IMR-90 (cell line): ENCODE results near the gene KMT2C. TPM values are rescaled to one million over a fixed set of nuclear protein-coding genes. Genes with fewer than 3 reads are reported as not detected.

Experiments used
- ATAC-seq: fragments of 200-7000 bp; cut with Tn5 transposase; 2 replicates; pipeline ENCODE4 v1.9.1; 2020; ENCODE audit warnings: low read depth, mild to moderate bottlenecking, moderate library complexity
- BruUV-seq: library from RNA; stranded (reverse); fragments of 400-500 nt; replicated peaks from 2 replicates; lab custom pipeline; 2021; lab: Mats Ljungman, UMichigan
- CTCF ChIA-PET: fragments of 300-600 bp; formaldehyde crosslinking; extraction: SDS; loops from one replicate; lab custom pipeline; 2021; ENCODE audit warnings: antibody characterized with exemption; lab: Yijun Ruan, JAX
- POLR2A ChIA-PET: fragments of 300-600 bp; sonication (Branson Sonifier 250); formaldehyde crosslinking; loops from one replicate; lab custom pipeline; 2022; ENCODE audit warnings: antibody characterized with exemption; ENCODE audit not compliant: unreplicated experiment; lab: Charles Lee
- DNase-seq: peaks from one replicate; pipeline ENCODE4 v3.0.0; 2013
- H2AFZ ChIP-seq: replicated peaks from 2 replicates; pipeline ENCODE3; 2013; ENCODE audit warnings: low read length, mild to moderate bottlenecking; ENCODE audit not compliant: poor library complexity
- H2AK5ac ChIP-seq: 2 replicates; pipeline ENCODE4 v1.6.1; 2013; ENCODE audit warnings: low read depth, low read length, inconsistent platforms
- H2AK9ac ChIP-seq: replicated peaks from 2 replicates; pipeline ENCODE3; 2013; ENCODE audit warnings: mild to moderate bottlenecking, low read depth, low read length, moderate library complexity; ENCODE audit not compliant: poor library complexity
- H2BK120ac ChIP-seq: 2 replicates; pipeline ENCODE4 v1.6.1; 2013; ENCODE audit warnings: low read depth, low read length, inconsistent platforms
- H2BK15ac ChIP-seq: 3 replicates; pipeline ENCODE4 v1.6.1; 2013; ENCODE audit warnings: low read depth, low read length, inconsistent platforms
- H2BK20ac ChIP-seq: 2 replicates; pipeline ENCODE4 v1.6.1; 2013; ENCODE audit warnings: low read depth, mild to moderate bottlenecking, inconsistent platforms, low read length, moderate library complexity
- H2BK5ac ChIP-seq: 2 replicates; pipeline ENCODE4 v1.6.1; 2013; ENCODE audit warnings: mild to moderate bottlenecking, low read depth, low read length, inconsistent platforms; ENCODE audit not compliant: poor library complexity, severe bottlenecking
- H3K14ac ChIP-seq: replicated peaks from 2 replicates; pipeline ENCODE4 v1.6.1; 2013; ENCODE audit warnings: low read depth, low read length, inconsistent platforms
- H3K18ac ChIP-seq: 2 replicates; pipeline ENCODE4 v1.6.1; 2013; ENCODE audit warnings: low read depth, low read length, control low read depth
- H3K23ac ChIP-seq: 2 replicates; pipeline ENCODE4 v1.6.1; 2013; ENCODE audit warnings: low read depth, low read length, inconsistent platforms
- H3K27ac ChIP-seq: 2 replicates; pipeline ENCODE4 v1.5.1; 2013; ENCODE audit warnings: mild to moderate bottlenecking, control low read depth, low read length; ENCODE audit not compliant: insufficient read depth
- H3K27me3 ChIP-seq: 2 replicates; pipeline ENCODE4 v1.6.1; 2013; ENCODE audit warnings: low read length; ENCODE audit not compliant: control insufficient read depth, insufficient read depth
- H3K36me3 ChIP-seq: 2 replicates; pipeline ENCODE4 v1.6.1; 2013; ENCODE audit warnings: low read length, mixed read lengths; ENCODE audit not compliant: control insufficient read depth, insufficient read depth
- H3K4ac ChIP-seq: 2 replicates; pipeline ENCODE4 v1.6.1; 2013; ENCODE audit warnings: low read depth, low read length, inconsistent platforms
- H3K4me1 ChIP-seq: 2 replicates; pipeline ENCODE4 v1.6.1; 2013; ENCODE audit warnings: low read length, mixed read lengths; ENCODE audit not compliant: control insufficient read depth, insufficient read depth
- H3K4me2 ChIP-seq: 2 replicates; pipeline ENCODE4 v1.6.1; 2013; ENCODE audit warnings: low read depth, mild to moderate bottlenecking, control low read depth, low read length, moderate library complexity
- H3K4me3 ChIP-seq: 2 replicates; pipeline ENCODE4 v1.5.1; 2013; ENCODE audit warnings: low read depth, mild to moderate bottlenecking, control low read depth, low read length, moderate library complexity; ENCODE audit not compliant: insufficient read depth
- H3K56ac ChIP-seq: 2 replicates; pipeline ENCODE4 v1.6.1; 2013; ENCODE audit warnings: low read length, inconsistent platforms; ENCODE audit not compliant: insufficient read depth; ENCODE audit errors: extremely low read depth
- H3K79me1 ChIP-seq, 2 experiments: 2 replicates each; pipeline ENCODE4 v1.6.1; 2013; ENCODE audit warnings: low read length in 2 of 2, inconsistent platforms in 1 of 2, low read depth in 1 of 2
- H3K9ac ChIP-seq: 2 replicates; pipeline ENCODE4 v1.6.1; 2013; ENCODE audit warnings: low read depth, low read length, control low read depth
- H3K9me1 ChIP-seq: 2 replicates; pipeline ENCODE4 v1.6.1; 2013; ENCODE audit warnings: low read length, inconsistent platforms; ENCODE audit not compliant: insufficient read depth
- H3K9me3 ChIP-seq: 2 replicates; pipeline ENCODE4 v1.6.1; 2013; ENCODE audit warnings: low read length; ENCODE audit not compliant: control insufficient read depth, insufficient read depth
- H4K20me1 ChIP-seq: 2 replicates; pipeline ENCODE4 v1.6.1; 2013; ENCODE audit warnings: low read length, inconsistent platforms; ENCODE audit not compliant: insufficient read depth
- H4K5ac ChIP-seq: 2 replicates; pipeline ENCODE4 v1.6.1; 2013; ENCODE audit warnings: mild to moderate bottlenecking, low read depth, low read length, control low read depth
- H4K8ac ChIP-seq, 2 experiments: 2 replicates each; pipeline ENCODE4 v1.6.1; 2013; ENCODE audit warnings: low read depth in 2 of 2, low read length in 2 of 2, control low read depth in 1 of 2, inconsistent platforms in 1 of 2
- H4K91ac ChIP-seq: 2 replicates; pipeline ENCODE4 v1.6.1; 2013; ENCODE audit warnings: low read depth, low read length, inconsistent platforms; ENCODE audit not compliant: insufficient read depth
- CEBPB ChIP-seq: IDR thresholded peaks from 2 replicates; pipeline ENCODE4 v1.6.1; 2012; ENCODE audit warnings: low read depth, low read length, improper control_type of control experiment
- CTCF ChIP-seq: conservative IDR thresholded peaks from 2 replicates; pipeline ENCODE4 v1.5.1; 2012; ENCODE audit warnings: mild to moderate bottlenecking, low read depth, low read length, improper control_type of control experiment
- ELK1 ChIP-seq: fragments of 150-350 bp; IDR thresholded peaks from 2 replicates; pipeline ENCODE4 v1.6.1; 2016; ENCODE audit warnings: low read depth, mild to moderate bottlenecking, low read length, moderate library complexity, borderline replicate concordance
- MAFK ChIP-seq: IDR thresholded peaks from 2 replicates; pipeline ENCODE4 v1.6.1; 2012; ENCODE audit warnings: low read depth, low read length, improper control_type of control experiment
- MAZ ChIP-seq: IDR thresholded peaks from 2 replicates; pipeline ENCODE4 v1.6.1; 2012; ENCODE audit warnings: low read depth, mild to moderate bottlenecking, low read length, improper control_type of control experiment, moderate library complexity, borderline replicate concordance
- MXI1 ChIP-seq: IDR thresholded peaks from 2 replicates; pipeline ENCODE4 v1.6.1; 2012; ENCODE audit warnings: low read depth, mild to moderate bottlenecking, low read length, moderate library complexity, borderline replicate concordance
- POLR2A ChIP-seq: IDR thresholded peaks from 2 replicates; pipeline ENCODE4 v1.6.1; 2012; ENCODE audit warnings: mild to moderate bottlenecking, low read depth, low read length
- RCOR1 ChIP-seq: IDR thresholded peaks from 2 replicates; pipeline ENCODE4 v1.6.1; 2012; ENCODE audit warnings: mild to moderate bottlenecking, low read length, improper control_type of control experiment; ENCODE audit not compliant: insufficient replicate concordance
- RFX5 ChIP-seq: IDR thresholded peaks from 2 replicates; pipeline ENCODE4 v1.8.0; 2012; ENCODE audit warnings: low read depth, mild to moderate bottlenecking, low read length, moderate library complexity
- USF2 ChIP-seq: fragments of 150-350 bp; IDR thresholded peaks from 2 replicates; pipeline ENCODE4 v1.6.1; 2017; ENCODE audit warnings: mild to moderate bottlenecking, antibody characterized with exemption, low read length, low read depth
- WGBS, 2 experiments: methylation state at CpG; one replicate each; pipeline versions ENCODE4 v1.1.5 to v1.1.7; 2013; ENCODE audit warnings: missing lambda C conversion rate in 2 of 2; ENCODE audit not compliant: insufficient read length in 1 of 2; ENCODE audit errors: extremely low coverage in 2 of 2; 5-methylcytosine and 5-hydroxymethylcytosine counted together
- dilution Hi-C: fragments of 300-500 bp; cut with HindIII; formaldehyde crosslinking; loops from one replicate; pipeline ENCODE4 v1.14.3; 2018; ENCODE audit warnings: low sequenced_read_pairs; ENCODE audit not compliant: unreplicated experiment
- in situ Hi-C: fragments of 300-500 bp; cut with MboI; formaldehyde crosslinking; loops from 3 replicates; pipeline ENCODE4 v1.14.3; 2019; ENCODE audit warnings: low sequenced_read_pairs, inconsistent platforms, mixed read lengths
- intact Hi-C: fragments of 100-400 bp; cut with micrococcal nuclease; formaldehyde crosslinking; loops from 2 replicates; pipeline ENCODE4 v1.10.0; 2022
- polyA plus RNA-seq, 3 experiments: library from polyadenylated mRNA; depleted of rRNA; stranded (reverse); fragments of >200 nt; gene quantifications; 2 replicates each; pipeline ENCODE4 v1.2.3, GENCODE V29; 2012; ENCODE audit warnings: low replicate concordance in 1 of 3
- total RNA-seq: library from RNA; depleted of rRNA; stranded (reverse); fragments of >200 nt; gene quantifications from 2 replicates; pipeline ENCODE4 v1.2.3, GENCODE V29; 2012

Gene KMT2C
- total and polyA plus RNA-seq, 2 of the 4 experiments (the other 2 are of a cell fraction), result 8.0 to 23.3 TPM

- H3K9me3 ChIP-seq, result no peaks in the 10 kb centered on the region
- peak overlapping the region; percentile 91 for H3K4me3 ChIP-seq
- dilution Hi-C loops, result no loop called here
- peak overlapping the region; percentile 8; the same call in 1 of the 2 replicates for H3K18ac ChIP-seq
- H2AFZ ChIP-seq, result peak overlapping the region; percentile 92
- intact Hi-C loops, result loop anchor here (1.0 to 10.0 kb wide), 3 partner anchors 28 to 240 kb away; partner anchors contain the start of genes KMT2C and XRCC2
- no peaks in the 10 kb centered on the region for H4K20me1 ChIP-seq
- no peak overlapping the region for H2BK15ac ChIP-seq
- H2BK120ac ChIP-seq, result no peak overlapping the region
- WGBS, 2 experiments, result 0% methylated on average over 66 of the region's 91 CpGs; no CpG with 5 or more reads in 1 of the 2 experiments
- TF ChIP-seq MXI1 (no peak), MAFK (no peak), POLR2A (no peak; the same call in 1 of the 2 replicates), ELK1 (no peak), RFX5 (no peak), RCOR1 (peak; percentile 4), USF2 (no peak), CTCF (no peak), CEBPB (no peak), MAZ (peak; percentile 43)
- no peaks in the 10 kb centered on the region for H3K27me3 ChIP-seq
- H3K4me2 ChIP-seq, result peak overlapping the region; percentile 73
- H2BK5ac ChIP-seq, result peak overlapping the region; percentile 72
- H3K4ac ChIP-seq, result peak overlapping the region; percentile 60; the same call in 1 of the 2 replicates
- no peaks in the 10 kb centered on the region; the same call in 1 of the 2 replicates for H3K4me1 ChIP-seq
- peak overlapping the region; percentile 87 for H2AK9ac ChIP-seq
- H3K14ac ChIP-seq, result 0 out of 2 replicates have a peak overlapping the region, but pooled peaks have one; percentile 29
- ATAC-seq (peak; percentile 63), DNase-seq (peak; percentile 72)
- ChIA-PET POLR2A (interaction anchor here (0.7 kb wide), 1 partner anchor 283 kb away, joined by 3 read pairs; no protein-coding TSS in a partner anchor), CTCF (no interaction called here)
- no peak overlapping the region for H2AK5ac ChIP-seq
- no peaks in the 10 kb centered on the region; the same call in 1 of the 2 replicates for H3K9me1 ChIP-seq
- no peak overlapping the region for H3K23ac ChIP-seq
- H4K5ac ChIP-seq, result no peak overlapping the region; the same call in 1 of the 2 replicates
- H3K36me3 ChIP-seq, result no peaks in the 10 kb centered on the region
- no peak overlapping the region; the same call in 1 of the 2 replicates for H4K91ac ChIP-seq
- in situ Hi-C loops, result no loop called here
- BruUV-seq, result no TSS peak
- H4K8ac ChIP-seq, result peak overlapping the region in 1 of 2 experiments; percentile 25; a peak in 1 of 4 replicates
- no peak overlapping the region for H3K56ac ChIP-seq
- H3K79me1 ChIP-seq, result no peaks in the 10 kb centered on the region
- H3K9ac ChIP-seq, result peak overlapping the region; percentile 74
- H2BK20ac ChIP-seq, result no peak overlapping the region
- H3K27ac ChIP-seq, result peak overlapping the region; percentile 91
Measured at GRCh38 chr7:152464312-152465118, 28.7 kb upstream of the KMT2C start.
